ENCODE measurements around the gene FUT3.
"Not testable (repeated sequence)": the region's sequence is repeated elsewhere in the genome, so short reads cannot be mapped to it uniquely, and the experiment has no call there.

- TF ChIP-seq CTCF, POLR2A, EP300, POLR2AphosphoS5 (IDR thresholded peaks at IDR 0.05): not testable (repeated sequence)
Observed at GRCh38 chr19:5848621-5849020, 2.6 kb downstream of the FUT3 start.

Data from stomach (tissue), 4 donors.